GM10266 (cell line): ENCODE results near the gene BHLHE40.
"Not testable (repeated sequence)": the region's sequence is repeated elsewhere in the genome, so short reads cannot be mapped to it uniquely, and the experiment has no call there.

Experiments used
- DNase-seq: peaks from one replicate; pipeline ENCODE4 v3.0.0; 2012; ENCODE audit errors: extremely low spot score
- TF ChIP-seq, protein P1 (sequence below): IDR thresholded peaks from 2 replicates; pipeline ENCODE4 v1.5.1; 2012; ENCODE audit warnings: mild to moderate bottlenecking, low read depth; ENCODE audit not compliant: control insufficient read depth, insufficient read depth; ENCODE audit errors: missing control alignments

Gene BHLHE40

GRCh38 chr3:4957978-4958377 is 21.3 kb upstream of the BHLHE40 start:
- no peak for DNase-seq
- TF ChIP-seq, protein P1, sequence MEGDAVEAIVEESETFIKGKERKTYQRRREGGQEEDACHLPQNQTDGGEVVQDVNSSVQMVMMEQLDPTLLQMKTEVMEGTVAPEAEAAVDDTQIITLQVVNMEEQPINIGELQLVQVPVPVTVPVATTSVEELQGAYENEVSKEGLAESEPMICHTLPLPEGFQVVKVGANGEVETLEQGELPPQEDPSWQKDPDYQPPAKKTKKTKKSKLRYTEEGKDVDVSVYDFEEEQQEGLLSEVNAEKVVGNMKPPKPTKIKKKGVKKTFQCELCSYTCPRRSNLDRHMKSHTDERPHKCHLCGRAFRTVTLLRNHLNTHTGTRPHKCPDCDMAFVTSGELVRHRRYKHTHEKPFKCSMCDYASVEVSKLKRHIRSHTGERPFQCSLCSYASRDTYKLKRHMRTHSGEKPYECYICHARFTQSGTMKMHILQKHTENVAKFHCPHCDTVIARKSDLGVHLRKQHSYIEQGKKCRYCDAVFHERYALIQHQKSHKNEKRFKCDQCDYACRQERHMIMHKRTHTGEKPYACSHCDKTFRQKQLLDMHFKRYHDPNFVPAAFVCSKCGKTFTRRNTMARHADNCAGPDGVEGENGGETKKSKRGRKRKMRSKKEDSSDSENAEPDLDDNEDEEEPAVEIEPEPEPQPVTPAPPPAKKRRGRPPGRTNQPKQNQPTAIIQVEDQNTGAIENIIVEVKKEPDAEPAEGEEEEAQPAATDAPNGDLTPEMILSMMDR: no peak

GRCh38 chr3:4959180-4959579 is 20.1 kb upstream of the BHLHE40 start:
- no peak for DNase-seq
- TF ChIP-seq, protein P1: no peak

DNA sequence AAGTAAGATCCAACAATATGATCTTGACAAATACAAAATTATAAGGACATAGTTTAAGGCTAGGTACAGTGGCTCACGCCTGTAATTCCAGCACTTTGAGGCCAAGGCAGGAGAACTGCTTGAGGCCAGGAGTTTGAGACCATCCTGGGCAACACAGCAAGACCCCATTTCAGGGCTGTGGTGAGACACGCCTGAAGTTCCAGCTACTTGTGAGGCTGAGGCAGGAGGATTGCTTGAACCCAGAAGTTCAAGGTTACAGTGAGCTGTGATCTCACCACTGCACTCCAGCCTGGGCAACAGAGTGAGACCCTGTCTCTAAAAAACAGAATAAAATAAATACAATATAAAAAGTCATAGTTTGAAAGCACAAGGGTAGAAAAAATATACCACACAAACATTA is 17.4 kb upstream of the BHLHE40 start:
- not testable (repeated sequence) for DNase-seq

DNA sequence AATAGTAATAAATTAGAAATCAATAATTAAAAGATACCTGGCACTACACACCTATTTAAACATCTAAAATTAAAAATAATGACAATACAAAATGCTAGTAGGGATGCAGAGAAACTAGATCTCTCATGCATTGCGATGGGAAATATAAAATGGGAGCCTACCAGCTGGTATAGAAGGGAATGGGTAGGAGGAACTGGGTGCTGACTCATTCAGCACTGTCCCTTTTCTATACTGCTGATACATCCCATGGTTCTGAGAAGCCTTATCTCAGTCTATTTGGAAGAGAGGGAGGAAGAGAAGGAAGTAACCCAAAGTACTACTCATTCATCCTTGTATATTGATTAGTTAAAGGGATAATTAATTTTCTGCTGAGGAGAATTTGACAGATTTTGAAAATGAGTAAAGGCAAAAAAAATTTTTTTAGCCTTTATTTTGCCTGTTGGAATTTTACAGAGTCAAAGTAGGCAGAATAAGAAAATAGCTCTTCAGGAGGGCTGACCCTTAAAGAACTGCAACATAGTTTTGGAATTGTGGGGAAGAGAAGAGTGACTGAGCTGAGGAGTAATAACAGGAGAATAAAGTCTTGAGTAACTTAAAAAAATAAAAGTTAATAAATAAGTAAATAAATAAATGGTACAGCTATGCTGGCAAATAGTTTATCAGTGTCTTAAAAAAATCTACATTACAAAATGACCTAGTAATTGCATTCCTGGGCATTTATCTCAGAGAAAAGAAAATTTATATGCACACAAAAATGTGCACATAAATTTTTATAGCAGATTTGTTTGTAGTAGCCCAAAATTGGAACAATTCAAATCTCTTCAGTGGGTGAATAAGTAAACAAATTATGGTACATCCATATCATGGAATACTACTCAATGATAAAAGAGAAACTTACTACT is 15.3 kb upstream of the BHLHE40 start:
- no peak for DNase-seq
- TF ChIP-seq, protein P1: no peak

- not testable (repeated sequence) for DNase-seq
Measured at GRCh38 chr3:4966006-4966405, 13.2 kb upstream of the BHLHE40 start.

GRCh38 chr3:4967683-4968082 is 11.6 kb upstream of the BHLHE40 start:
- not testable (repeated sequence) for DNase-seq

DNA sequence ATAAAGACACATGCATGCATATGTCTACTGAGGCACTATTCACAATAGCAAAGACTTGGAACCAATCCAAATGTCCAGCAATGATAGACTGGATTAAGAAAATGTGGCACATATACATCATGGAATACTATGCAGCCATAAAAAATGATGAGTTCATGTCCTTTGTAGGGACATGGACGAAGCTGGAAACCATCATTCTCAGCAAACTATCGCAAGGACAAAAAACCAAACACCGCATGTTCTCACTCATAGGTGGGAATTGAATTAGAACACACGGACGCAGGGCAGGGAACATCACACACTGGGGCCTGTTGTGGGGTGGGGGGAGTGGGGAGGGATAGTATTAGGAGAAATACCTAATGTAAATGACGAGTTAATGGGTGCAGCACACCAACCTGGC is 7.8 kb upstream of the BHLHE40 start:
- not testable (repeated sequence) for DNase-seq

- no peak for DNase-seq
- TF ChIP-seq, protein P1: no peak
Measured at GRCh38 chr3:4971838-4972237, 7.4 kb upstream of the BHLHE40 start.

- TF ChIP-seq, protein P1: no peak
- peak; percentile 28 for DNase-seq
Measured at GRCh38 chr3:4972652-4973643, 6.3 kb upstream of the BHLHE40 start.
